Testis (tissue), 3 donors: ENCODE measurements around the gene FBN1. TPM values are rescaled to one million over a fixed set of nuclear protein-coding genes. Genes with fewer than 3 reads are reported as not detected.

ENCODE experiments used
- DNase-seq: peaks from one replicate; pipeline ENCODE4 v3.0.0-alpha.2; 2019
- H3K27ac ChIP-seq, 2 donors: fragments of 200-600 bp; sonication (generic); one replicate each; pipeline ENCODE4 v1.5.1; 2019
- H3K27me3 ChIP-seq: fragments of 200-600 bp; sonication (generic); one replicate; pipeline ENCODE4 v1.5.1; 2019
- H3K36me3 ChIP-seq: fragments of 200-600 bp; sonication (generic); one replicate; pipeline ENCODE4 v1.5.1; 2017; ENCODE audit warnings: low read depth; ENCODE audit errors: missing control alignments
- H3K4me1 ChIP-seq: fragments of 200-600 bp; sonication (generic); one replicate; pipeline ENCODE4 v1.5.1; 2019
- H3K4me3 ChIP-seq, 2 donors: fragments of 200-600 bp; sonication (generic); one replicate each; pipeline ENCODE4 v1.5.1; 2017 to 2019
- H3K9me3 ChIP-seq: fragments of 200-600 bp; sonication (generic); one replicate; pipeline ENCODE4 v1.5.1; 2017
- POLR2A ChIP-seq: fragments of 450-650 bp; IDR thresholded peaks from one replicate; pipeline ENCODE4 v1.6.1; 2017; ENCODE audit warnings: antibody characterized with exemption, mild to moderate bottlenecking, moderate library complexity
- WGBS, 2 donors: methylation state at CpG; one replicate each; pipeline ENCODE4 v1.1.5; 2018; 5-methylcytosine and 5-hydroxymethylcytosine counted together
- intact Hi-C: fragments of 100-400 bp; cut with DNase I; formaldehyde crosslinking; loops from one replicate; pipeline ENCODE4 v1.15.1; 2023; ENCODE audit warnings: low total_unique reads
- polyA plus RNA-seq: library from polyadenylated mRNA; stranded (reverse); fragments of 350-450 nt; fragmentation: Illumina TruSeq; extraction: RNeasy Lipid Tissue Mini Kit (QIAGEN cat#74804); gene quantifications from one replicate; pipeline ENCODE4 v1.2.3, GENCODE V29; 2014; ENCODE audit warnings: low read depth, low replicate concordance; ENCODE audit not compliant: insufficient read depth
- total RNA-seq, 2 donors: library from RNA; depleted of rRNA; stranded (reverse); fragments of >200 nt; gene quantifications; one replicate each; pipeline ENCODE4 v1.2.3, GENCODE V29; 2016
- TF ChIP-seq, protein P1 (sequence below), 3 experiments: fragments of 450-650 bp in 2 of 3; fragments of 200-600 bp in 1 of 3; sonication (generic) in 1 of 3; IDR thresholded peaks; one replicate each; pipeline ENCODE4 v1.5.1; 2016 to 2019; ENCODE audit warnings: antibody characterized with exemption in 3 of 3, mild to moderate bottlenecking in 2 of 3, moderate library complexity in 1 of 3

The FBN1 gene
- total and polyA plus RNA-seq, 3 donors from 2014 or later, result 48.5 to 77.1 (median 68.7) TPM

DNA sequence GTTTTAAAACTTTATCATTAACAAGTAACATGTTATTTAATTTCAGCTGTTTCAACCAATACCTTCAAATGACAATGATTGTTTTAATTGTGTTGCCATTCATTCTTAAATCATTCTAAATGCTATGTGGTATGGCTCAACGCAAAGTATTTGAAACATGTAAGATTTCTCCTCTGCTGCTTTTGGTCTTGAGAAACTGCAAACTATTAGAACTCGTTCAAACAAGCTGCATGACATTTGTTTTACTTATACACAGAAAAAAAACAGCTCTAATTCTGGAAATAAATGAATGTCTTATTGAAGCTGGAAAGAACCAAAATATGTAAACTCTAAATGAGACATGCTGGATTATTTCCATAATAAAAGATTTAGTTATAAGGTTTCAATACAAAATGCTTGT is 29.3 kb downstream of the FBN1 start:
- H3K9me3 ChIP-seq, result no peaks in the 10 kb centered on the region
- H3K36me3 ChIP-seq, result no peaks in the 10 kb centered on the region
- WGBS, 2 donors, result 61 to 77% methylated on average over 2 of the region's 2 CpGs
- no peaks in the 10 kb centered on the region for H3K27me3 ChIP-seq
- H3K27ac ChIP-seq, result no peak overlapping the region
- DNase-seq, result no peak
- no peak overlapping the region for H3K4me3 ChIP-seq
- no peak for TF ChIP-seq POLR2A
- TF ChIP-seq, protein P1, sequence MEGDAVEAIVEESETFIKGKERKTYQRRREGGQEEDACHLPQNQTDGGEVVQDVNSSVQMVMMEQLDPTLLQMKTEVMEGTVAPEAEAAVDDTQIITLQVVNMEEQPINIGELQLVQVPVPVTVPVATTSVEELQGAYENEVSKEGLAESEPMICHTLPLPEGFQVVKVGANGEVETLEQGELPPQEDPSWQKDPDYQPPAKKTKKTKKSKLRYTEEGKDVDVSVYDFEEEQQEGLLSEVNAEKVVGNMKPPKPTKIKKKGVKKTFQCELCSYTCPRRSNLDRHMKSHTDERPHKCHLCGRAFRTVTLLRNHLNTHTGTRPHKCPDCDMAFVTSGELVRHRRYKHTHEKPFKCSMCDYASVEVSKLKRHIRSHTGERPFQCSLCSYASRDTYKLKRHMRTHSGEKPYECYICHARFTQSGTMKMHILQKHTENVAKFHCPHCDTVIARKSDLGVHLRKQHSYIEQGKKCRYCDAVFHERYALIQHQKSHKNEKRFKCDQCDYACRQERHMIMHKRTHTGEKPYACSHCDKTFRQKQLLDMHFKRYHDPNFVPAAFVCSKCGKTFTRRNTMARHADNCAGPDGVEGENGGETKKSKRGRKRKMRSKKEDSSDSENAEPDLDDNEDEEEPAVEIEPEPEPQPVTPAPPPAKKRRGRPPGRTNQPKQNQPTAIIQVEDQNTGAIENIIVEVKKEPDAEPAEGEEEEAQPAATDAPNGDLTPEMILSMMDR (IDR thresholded peaks at IDR 0.05), result no peak
- no peaks in the 10 kb centered on the region for H3K4me1 ChIP-seq
- intact Hi-C loops, result no loop called here

DNA sequence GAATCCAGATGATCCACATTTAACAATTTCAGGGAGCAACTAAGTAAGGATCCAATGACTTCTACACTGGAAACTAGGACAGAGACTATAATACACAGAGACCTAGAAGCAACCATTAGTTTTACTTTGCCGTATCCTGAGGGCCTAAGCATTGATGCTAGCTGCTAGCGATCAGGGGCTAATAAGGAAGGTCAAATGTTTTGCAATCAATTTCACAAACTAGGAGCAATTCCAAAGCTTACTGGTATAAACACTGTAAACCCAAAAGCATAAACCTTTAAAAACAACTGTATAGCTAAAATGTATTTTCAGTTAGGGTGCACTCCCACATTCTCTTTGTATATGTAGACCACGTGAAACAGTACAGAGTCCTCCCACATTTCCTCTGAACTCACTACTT is 31.5 kb downstream of the FBN1 start:
- Histone ChIP-seq H3K27me3 (no peaks in the 10 kb centered on the region), H3K9me3 (no peaks in the 10 kb centered on the region), H3K4me3 (no peak overlapping the region), H3K4me1 (no peaks in the 10 kb centered on the region), H3K36me3 (no peaks in the 10 kb centered on the region), H3K27ac (no peak overlapping the region)
- 81 to 84% methylated on average over 3 of the region's 3 CpGs for WGBS, 2 donors
- TF ChIP-seq, protein P1 (IDR thresholded peaks at IDR 0.05), result no peak
- no peak for TF ChIP-seq POLR2A
- intact Hi-C loops, result no loop called here
- no peak for DNase-seq

DNA sequence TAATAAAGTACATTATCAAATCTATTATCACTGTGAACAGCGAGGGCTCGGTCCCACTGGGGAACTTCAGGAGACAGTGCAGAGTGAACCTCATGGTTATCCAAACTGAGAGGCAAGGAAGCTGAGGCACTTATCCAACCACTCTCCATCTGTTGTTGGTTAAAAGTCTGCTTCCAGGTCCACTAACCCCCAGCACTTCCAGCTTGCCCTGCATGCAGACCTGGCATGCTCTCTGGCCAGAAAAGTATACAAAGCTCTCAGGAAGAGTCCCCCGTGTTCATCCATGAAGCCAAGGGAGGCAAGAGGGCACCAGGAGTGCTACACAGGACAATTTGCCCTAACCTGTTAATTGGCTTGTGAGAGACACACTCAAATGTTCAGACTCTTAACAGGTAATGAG is 36.0 kb downstream of the FBN1 start:
- Histone ChIP-seq H3K27ac (no peak overlapping the region), H3K27me3 (no peaks in the 10 kb centered on the region), H3K36me3 (no peaks in the 10 kb centered on the region), H3K4me1 (no peaks in the 10 kb centered on the region), H3K4me3 (no peak overlapping the region), H3K9me3 (no peaks in the 10 kb centered on the region)
- 64 to 67% methylated on average over 3 of the region's 3 CpGs for WGBS, 2 donors
- no peak for DNase-seq
- TF ChIP-seq, protein P1 (IDR thresholded peaks at IDR 0.05), result no peak
- no peak for TF ChIP-seq POLR2A
- intact Hi-C loops, result no loop called here

DNA sequence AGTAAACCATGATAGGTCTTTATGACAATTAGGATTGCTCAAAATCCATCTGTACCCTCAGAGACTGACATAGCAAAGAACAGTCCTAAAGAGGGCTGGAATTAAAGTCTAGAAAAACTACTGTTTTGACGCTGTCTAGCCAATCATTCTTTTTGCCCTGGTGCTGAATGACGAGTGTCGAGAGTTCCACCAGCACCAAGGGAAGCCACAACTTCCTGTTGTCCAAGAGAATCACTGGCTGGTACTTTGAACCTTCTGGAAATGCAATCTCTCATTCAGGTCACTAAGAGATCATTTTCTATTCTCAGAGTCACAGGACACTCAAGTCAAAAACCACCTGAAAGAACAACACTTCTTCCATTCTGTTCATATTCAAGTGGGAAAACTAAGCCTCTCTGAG is 37.7 kb downstream of the FBN1 start:
- 94 to 97% methylated on average over 3 of the region's 3 CpGs for WGBS, 2 donors
- H3K27ac ChIP-seq, result no peak overlapping the region

DNA sequence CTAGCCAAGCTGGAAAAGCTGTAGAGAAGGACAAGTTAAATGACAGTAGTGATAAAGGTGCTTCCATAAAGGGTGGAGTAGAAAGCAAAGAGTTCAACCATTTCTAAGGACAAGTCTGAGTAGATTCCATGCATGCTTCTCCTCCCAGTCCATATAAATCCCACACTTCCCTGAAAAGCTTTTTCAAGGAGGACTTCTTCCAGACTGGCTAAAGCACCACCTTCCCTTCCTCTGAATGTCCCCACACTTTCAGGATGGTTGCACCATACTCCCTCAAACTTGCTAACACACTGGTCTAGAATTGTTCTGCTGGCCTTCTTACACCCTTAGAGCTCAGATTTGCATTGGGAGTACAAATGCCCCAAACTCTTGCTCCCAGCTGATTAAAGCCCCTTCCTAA is 40.9 kb downstream of the FBN1 start:
- intact Hi-C loops, result no loop called here
- DNase-seq, result no peak
- Histone ChIP-seq H3K36me3 (no peaks in the 10 kb centered on the region), H3K9me3 (no peaks in the 10 kb centered on the region), H3K27ac (no peak overlapping the region), H3K4me1 (no peaks in the 10 kb centered on the region), H3K27me3 (no peaks in the 10 kb centered on the region), H3K4me3 (no peak overlapping the region)
- TF ChIP-seq, protein P1 (IDR thresholded peaks at IDR 0.05), result no peak
- TF ChIP-seq POLR2A, result no peak

More for the DNA sequence above, 37.7 kb downstream of the FBN1 start:
- no peaks in the 10 kb centered on the region for H3K4me1 ChIP-seq
- TF ChIP-seq, protein P1 (IDR thresholded peaks at IDR 0.05), result no peak
- TF ChIP-seq POLR2A, result no peak
- H3K4me3 ChIP-seq, result no peak overlapping the region
- DNase-seq, result no peak
- intact Hi-C loops, result no loop called here
- no peaks in the 10 kb centered on the region for H3K27me3 ChIP-seq
- no peaks in the 10 kb centered on the region for H3K9me3 ChIP-seq
- no peaks in the 10 kb centered on the region for H3K36me3 ChIP-seq
